Measurements from ENCODE around the gene ZNF765.

GRCh38 chr19:53432088-53432661 is 37.2 kb downstream of the ZNF765 start:
- TF ChIP-seq EZH2 (IDR thresholded peaks at IDR 0.05; ENCODE audit: borderline replicate concordance, low read length) = no peak
- TF ChIP-seq, protein P1, sequence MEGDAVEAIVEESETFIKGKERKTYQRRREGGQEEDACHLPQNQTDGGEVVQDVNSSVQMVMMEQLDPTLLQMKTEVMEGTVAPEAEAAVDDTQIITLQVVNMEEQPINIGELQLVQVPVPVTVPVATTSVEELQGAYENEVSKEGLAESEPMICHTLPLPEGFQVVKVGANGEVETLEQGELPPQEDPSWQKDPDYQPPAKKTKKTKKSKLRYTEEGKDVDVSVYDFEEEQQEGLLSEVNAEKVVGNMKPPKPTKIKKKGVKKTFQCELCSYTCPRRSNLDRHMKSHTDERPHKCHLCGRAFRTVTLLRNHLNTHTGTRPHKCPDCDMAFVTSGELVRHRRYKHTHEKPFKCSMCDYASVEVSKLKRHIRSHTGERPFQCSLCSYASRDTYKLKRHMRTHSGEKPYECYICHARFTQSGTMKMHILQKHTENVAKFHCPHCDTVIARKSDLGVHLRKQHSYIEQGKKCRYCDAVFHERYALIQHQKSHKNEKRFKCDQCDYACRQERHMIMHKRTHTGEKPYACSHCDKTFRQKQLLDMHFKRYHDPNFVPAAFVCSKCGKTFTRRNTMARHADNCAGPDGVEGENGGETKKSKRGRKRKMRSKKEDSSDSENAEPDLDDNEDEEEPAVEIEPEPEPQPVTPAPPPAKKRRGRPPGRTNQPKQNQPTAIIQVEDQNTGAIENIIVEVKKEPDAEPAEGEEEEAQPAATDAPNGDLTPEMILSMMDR (IDR thresholded peaks at IDR 0.05; ENCODE audit: low read length) = no peak

All from OCI-LY1 (cell line).